HK-2 (cell line): ENCODE results near the gene VTI1B.
A peak's percentile ranks its signal among the peaks of the same experiment; 100 is the strongest.

Source experiments
- DNase-seq: peaks from one replicate; pipeline ENCODE4 v3.0.0-alpha.2; 2018; ENCODE audit not compliant: unreplicated experiment

The VTI1B gene

GRCh38 chr14:67679006-67679405, 4.6 kb upstream of the VTI1B start:
- DNase-seq = no peak

- DNase-seq = peak; percentile 5
Observed at GRCh38 chr14:67675219-67675582, 769 bp upstream of the VTI1B start.

- peak; percentile 72 for DNase-seq
Observed at GRCh38 chr14:67674139-67674479, 323 bp downstream of the VTI1B start.

- no peak for DNase-seq
Observed at GRCh38 chr14:67673451-67673850, 981 bp downstream of the VTI1B start.

GRCh38 chr14:67668559-67668958, 5.9 kb downstream of the VTI1B start:
- DNase-seq = no peak

- DNase-seq = no peak
Observed at GRCh38 chr14:67666750-67667449, 7.5 kb downstream of the VTI1B start.

- DNase-seq = no peak
Observed at GRCh38 chr14:67665868-67666267, 8.6 kb downstream of the VTI1B start.

- no peak for DNase-seq
Observed at GRCh38 chr14:67663633-67664032, 10.8 kb downstream of the VTI1B start.

- DNase-seq = no peak
Observed at GRCh38 chr14:67653651-67654280, 20.7 kb downstream of the VTI1B start.

- DNase-seq = no peak
Observed at GRCh38 chr14:67652189-67652588, 22.2 kb downstream of the VTI1B start.

- DNase-seq = no peak
Observed at GRCh38 chr14:67650694-67651093, 23.7 kb downstream of the VTI1B start.

GRCh38 chr14:67650151-67650550, 24.3 kb downstream of the VTI1B start:
- no peak for DNase-seq

GRCh38 chr14:67646131-67646530, 28.3 kb downstream of the VTI1B start:
- no peak for DNase-seq

- DNase-seq = no peak
Observed at GRCh38 chr14:67645414-67645813, 29.0 kb downstream of the VTI1B start.

- no peak for DNase-seq
Observed at GRCh38 chr14:67644428-67644827, 30.0 kb downstream of the VTI1B start.

- DNase-seq = no peak
Observed at GRCh38 chr14:67643713-67644112, 30.7 kb downstream of the VTI1B start.

- DNase-seq = no peak
Observed at GRCh38 chr14:67641902-67642749, 32.3 kb downstream of the VTI1B start.

GRCh38 chr14:67641480-67641879, 33.0 kb downstream of the VTI1B start:
- no peak for DNase-seq

- DNase-seq = no peak
Observed at GRCh38 chr14:67638642-67639041, 35.8 kb downstream of the VTI1B start.

GRCh38 chr14:67636361-67636919, 38.0 kb downstream of the VTI1B start:
- DNase-seq = peak; percentile 57

- no peak for DNase-seq
Observed at GRCh38 chr14:67633451-67634147, 40.8 kb downstream of the VTI1B start.

GRCh38 chr14:67630938-67631337, 43.5 kb downstream of the VTI1B start:
- no peak for DNase-seq
